ENCODE measurements around the gene DIAPH2.

Gene DIAPH2

GRCh38 chrX:97210501-97210900, 525.9 kb downstream of the DIAPH2 start (continued):
- TF ChIP-seq, protein P1, sequence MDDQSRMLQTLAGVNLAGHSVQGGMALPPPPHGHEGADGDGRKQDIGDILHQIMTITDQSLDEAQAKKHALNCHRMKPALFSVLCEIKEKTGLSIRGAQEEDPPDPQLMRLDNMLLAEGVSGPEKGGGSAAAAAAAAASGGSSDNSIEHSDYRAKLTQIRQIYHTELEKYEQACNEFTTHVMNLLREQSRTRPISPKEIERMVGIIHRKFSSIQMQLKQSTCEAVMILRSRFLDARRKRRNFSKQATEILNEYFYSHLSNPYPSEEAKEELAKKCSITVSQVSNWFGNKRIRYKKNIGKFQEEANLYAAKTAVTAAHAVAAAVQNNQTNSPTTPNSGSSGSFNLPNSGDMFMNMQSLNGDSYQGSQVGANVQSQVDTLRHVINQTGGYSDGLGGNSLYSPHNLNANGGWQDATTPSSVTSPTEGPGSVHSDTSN (CRISPR knock-in tag; IDR thresholded peaks at IDR 0.05), result no peak
- TF ChIP-seq ZNF530 (tag by site-specific recombination; IDR thresholded peaks at IDR 0.05; ENCODE audit: low read depth), result no peak
- TF ChIP-seq IKZF3 (tag by site-specific recombination; IDR thresholded peaks at IDR 0.05), result no peak

DNA sequence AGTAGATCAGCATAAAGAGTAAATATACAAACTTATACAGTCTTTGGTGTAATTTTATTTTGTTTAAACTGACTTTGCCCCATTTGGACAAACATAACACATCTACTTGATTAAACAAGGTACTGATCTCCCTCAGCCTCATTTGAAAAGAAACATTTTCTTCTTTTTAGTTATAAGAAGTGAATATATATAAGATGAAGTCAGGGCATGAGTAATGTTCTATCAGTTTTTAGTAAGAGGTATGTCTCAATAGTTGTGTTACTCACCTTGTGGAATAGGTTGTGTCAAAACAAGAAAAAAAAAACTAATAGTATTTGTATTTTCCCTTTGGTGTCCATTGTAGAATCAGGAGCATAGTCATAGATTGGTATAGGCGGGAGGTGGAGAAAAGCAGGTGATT, 526.4 kb downstream of the DIAPH2 start:
- Histone ChIP-seq H3K4me1 (ENCODE audit: control insufficient read depth, insufficient read depth, low read length) (no peaks in the 10 kb centered on the region), H3K4me3 (ENCODE audit: low read depth, low read length) (no peak overlapping the region), H3K27ac (ENCODE audit: extremely low read depth, low read depth, low read length) (no peak overlapping the region), H3K36me3 (ENCODE audit: control insufficient read depth in 2 of 2, insufficient read depth in 1 of 2, low read length in 2 of 2) (no peaks in the 10 kb centered on the region), H3K9me3 (ENCODE audit: control insufficient read depth, insufficient read depth, low read depth, low read length) (no peaks in the 10 kb centered on the region; the same call in 1 of the 2 replicates)
- ChIA-PET CTCF (no interaction called here), POLR2A (no interaction called here)
- TF ChIP-seq ZBTB1 (tag by site-specific recombination; IDR thresholded peaks at IDR 0.05), result no peak
- TF ChIP-seq ZNF341 (tag by site-specific recombination; IDR thresholded peaks at IDR 0.05; ENCODE audit: low read depth), result no peak
- TF ChIP-seq, protein P2, sequence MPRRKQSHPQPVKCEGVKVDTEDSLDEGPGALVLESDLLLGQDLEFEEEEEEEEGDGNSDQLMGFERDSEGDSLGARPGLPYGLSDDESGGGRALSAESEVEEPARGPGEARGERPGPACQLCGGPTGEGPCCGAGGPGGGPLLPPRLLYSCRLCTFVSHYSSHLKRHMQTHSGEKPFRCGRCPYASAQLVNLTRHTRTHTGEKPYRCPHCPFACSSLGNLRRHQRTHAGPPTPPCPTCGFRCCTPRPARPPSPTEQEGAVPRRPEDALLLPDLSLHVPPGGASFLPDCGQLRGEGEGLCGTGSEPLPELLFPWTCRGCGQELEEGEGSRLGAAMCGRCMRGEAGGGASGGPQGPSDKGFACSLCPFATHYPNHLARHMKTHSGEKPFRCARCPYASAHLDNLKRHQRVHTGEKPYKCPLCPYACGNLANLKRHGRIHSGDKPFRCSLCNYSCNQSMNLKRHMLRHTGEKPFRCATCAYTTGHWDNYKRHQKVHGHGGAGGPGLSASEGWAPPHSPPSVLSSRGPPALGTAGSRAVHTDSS (tag by site-specific recombination; IDR thresholded peaks at IDR 0.05), result no peak
- no peak for TF ChIP-seq ZNF114 (tag by site-specific recombination; IDR thresholded peaks at IDR 0.05)
- TF ChIP-seq, protein P3, sequence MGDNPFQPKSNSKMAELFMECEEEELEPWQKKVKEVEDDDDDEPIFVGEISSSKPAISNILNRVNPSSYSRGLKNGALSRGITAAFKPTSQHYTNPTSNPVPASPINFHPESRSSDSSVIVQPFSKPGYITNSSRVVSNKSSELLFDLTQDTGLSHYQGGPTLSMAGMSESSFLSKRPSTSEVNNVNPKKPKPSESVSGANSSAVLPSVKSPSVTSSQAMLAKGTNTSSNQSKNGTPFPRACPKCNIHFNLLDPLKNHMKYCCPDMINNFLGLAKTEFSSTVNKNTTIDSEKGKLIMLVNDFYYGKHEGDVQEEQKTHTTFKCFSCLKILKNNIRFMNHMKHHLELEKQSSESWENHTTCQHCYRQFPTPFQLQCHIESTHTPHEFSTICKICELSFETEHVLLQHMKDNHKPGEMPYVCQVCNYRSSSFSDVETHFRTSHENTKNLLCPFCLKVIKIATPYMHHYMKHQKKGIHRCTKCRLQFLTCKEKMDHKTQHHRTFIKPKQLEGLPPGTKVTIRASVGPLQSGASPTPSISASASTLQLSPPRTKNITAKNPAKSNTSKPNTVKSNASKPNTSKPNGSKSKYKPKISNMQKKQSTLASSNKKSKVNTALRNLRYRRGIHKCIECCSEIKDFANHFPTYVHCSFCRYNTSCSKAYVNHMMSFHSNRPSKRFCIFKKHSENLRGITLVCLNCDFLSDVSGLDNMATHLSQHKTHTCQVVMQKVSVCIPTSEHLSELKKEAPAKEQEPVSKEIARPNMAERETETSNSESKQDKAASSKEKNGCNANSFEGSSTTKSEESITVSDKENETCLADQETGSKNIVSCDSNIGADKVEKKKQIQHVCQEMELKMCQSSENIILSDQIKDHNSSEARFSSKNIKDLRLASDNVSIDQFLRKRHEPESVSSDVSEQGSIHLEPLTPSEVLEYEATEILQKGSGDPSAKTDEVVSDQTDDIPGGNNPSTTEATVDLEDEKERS (tag by site-specific recombination; IDR thresholded peaks at IDR 0.05), result no peak

GRCh38 chrX:97215186-97215585, 530.5 kb downstream of the DIAPH2 start:
- Histone ChIP-seq H3K36me3 (ENCODE audit: control insufficient read depth in 2 of 2, insufficient read depth in 1 of 2, low read length in 2 of 2) (no peaks in the 10 kb centered on the region), H3K27ac (ENCODE audit: extremely low read depth, low read depth, low read length) (no peak overlapping the region), H3K9me3 (ENCODE audit: control insufficient read depth, insufficient read depth, low read depth, low read length) (no peaks in the 10 kb centered on the region), H3K4me3 (ENCODE audit: low read depth, low read length) (no peak overlapping the region), H3K4me1 (ENCODE audit: control insufficient read depth, insufficient read depth, low read length) (no peaks in the 10 kb centered on the region)
- POLR2A ChIA-PET, result no interaction called here
- CTCF ChIA-PET, result interaction anchor here (0.6 kb wide), 1 partner anchor 389 kb away, joined by 3 read pairs; no protein-coding TSS in a partner anchor
- TF ChIP-seq PATZ1 (tag by site-specific recombination; IDR thresholded peaks at IDR 0.05) (no peak), ZNF670 (tag by site-specific recombination; IDR thresholded peaks at IDR 0.05; ENCODE audit: low read depth) (no peak), ZNF785 (tag by site-specific recombination; IDR thresholded peaks at IDR 0.05) (no peak), ZSCAN23 (tag by site-specific recombination; IDR thresholded peaks at IDR 0.05) (no peak), ZNF510 (tag by site-specific recombination; IDR thresholded peaks at IDR 0.05; ENCODE audit: insufficient replicate concordance) (no peak), ZNF404 (tag by site-specific recombination; IDR thresholded peaks at IDR 0.05) (no peak), ZSCAN18 (tag by site-specific recombination; IDR thresholded peaks at IDR 0.05) (no peak), ZNF792 (tag by site-specific recombination; IDR thresholded peaks at IDR 0.05) (no peak)
- TF ChIP-seq, protein P4, sequence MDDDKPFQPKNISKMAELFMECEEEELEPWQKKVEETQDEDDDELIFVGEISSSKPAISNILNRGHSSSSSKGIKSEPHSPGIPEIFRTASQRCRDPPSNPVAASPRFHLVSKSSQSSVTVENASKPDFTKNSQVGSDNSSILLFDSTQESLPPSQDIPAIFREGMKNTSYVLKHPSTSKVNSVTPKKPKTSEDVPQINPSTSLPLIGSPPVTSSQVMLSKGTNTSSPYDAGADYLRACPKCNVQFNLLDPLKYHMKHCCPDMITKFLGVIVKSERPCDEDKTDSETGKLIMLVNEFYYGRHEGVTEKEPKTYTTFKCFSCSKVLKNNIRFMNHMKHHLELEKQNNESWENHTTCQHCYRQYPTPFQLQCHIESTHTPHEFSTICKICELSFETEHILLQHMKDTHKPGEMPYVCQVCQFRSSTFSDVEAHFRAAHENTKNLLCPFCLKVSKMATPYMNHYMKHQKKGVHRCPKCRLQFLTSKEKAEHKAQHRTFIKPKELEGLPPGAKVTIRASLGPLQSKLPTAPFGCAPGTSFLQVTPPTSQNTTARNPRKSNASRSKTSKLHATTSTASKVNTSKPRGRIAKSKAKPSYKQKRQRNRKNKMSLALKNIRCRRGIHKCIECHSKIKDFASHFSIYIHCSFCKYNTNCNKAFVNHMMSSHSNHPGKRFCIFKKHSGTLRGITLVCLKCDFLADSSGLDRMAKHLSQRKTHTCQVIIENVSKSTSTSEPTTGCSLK (tag by site-specific recombination; IDR thresholded peaks at IDR 0.05), result no peak
- TF ChIP-seq, protein P5, sequence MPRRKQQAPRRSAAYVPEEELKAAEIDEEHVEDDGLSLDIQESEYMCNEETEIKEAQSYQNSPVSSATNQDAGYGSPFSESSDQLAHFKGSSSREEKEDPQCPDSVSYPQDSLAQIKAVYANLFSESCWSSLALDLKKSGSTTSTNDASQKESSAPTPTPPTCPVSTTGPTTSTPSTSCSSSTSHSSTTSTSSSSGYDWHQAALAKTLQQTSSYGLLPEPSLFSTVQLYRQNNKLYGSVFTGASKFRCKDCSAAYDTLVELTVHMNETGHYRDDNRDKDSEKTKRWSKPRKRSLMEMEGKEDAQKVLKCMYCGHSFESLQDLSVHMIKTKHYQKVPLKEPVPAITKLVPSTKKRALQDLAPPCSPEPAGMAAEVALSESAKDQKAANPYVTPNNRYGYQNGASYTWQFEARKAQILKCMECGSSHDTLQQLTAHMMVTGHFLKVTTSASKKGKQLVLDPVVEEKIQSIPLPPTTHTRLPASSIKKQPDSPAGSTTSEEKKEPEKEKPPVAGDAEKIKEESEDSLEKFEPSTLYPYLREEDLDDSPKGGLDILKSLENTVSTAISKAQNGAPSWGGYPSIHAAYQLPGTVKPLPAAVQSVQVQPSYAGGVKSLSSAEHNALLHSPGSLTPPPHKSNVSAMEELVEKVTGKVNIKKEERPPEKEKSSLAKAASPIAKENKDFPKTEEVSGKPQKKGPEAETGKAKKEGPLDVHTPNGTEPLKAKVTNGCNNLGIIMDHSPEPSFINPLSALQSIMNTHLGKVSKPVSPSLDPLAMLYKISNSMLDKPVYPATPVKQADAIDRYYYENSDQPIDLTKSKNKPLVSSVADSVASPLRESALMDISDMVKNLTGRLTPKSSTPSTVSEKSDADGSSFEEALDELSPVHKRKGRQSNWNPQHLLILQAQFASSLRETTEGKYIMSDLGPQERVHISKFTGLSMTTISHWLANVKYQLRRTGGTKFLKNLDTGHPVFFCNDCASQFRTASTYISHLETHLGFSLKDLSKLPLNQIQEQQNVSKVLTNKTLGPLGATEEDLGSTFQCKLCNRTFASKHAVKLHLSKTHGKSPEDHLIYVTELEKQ (tag by site-specific recombination; IDR thresholded peaks at IDR 0.05; ENCODE audit: borderline replicate concordance), result no peak

Data from HEK293 (cell line).